ENCODE results near the gene OSM.
"Not testable (repeated sequence)": the region's sequence is repeated elsewhere in the genome, so short reads cannot be mapped to it uniquely, and the experiment has no call there.

OSM gene

GRCh38 chr22:30225220-30225927 is 41.3 kb downstream of the OSM start:
- DNase-seq (ENCODE audit: low read depth) = no peak

DNA sequence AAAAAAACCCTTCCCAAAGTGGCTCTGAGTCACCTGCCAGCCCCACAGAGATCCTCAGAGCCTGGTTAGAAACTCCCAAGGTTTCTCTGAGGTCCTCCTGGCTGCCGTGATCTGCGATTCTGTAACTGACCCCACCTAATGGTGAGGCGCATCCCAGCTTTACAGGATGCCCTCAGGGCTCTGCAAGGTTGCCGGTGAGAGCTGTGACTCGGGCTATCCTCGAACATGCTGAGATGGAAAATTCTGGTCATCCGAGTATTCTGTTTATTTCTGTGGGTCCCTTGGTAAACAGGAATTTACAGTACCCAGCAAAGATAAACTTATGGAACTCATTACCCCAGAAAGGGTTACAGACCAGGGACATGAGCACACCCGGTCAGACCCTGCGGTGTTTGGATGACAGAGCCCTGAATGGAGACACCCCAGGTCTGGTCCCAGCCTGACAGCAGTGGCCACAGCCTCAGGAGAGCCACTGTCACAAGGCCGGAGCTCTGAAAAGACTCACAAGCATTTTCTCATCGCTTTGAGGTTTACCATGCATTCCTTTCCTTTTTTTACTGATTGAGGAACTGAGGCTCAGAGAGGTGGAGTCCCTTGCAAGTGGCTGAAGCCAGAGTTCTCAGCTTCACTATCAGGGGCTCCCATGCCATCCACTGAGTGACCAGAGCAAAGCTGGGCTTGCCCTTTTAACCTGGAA is 42.3 kb downstream of the OSM start:
- no peak for DNase-seq (ENCODE audit: low read depth)

- DNase-seq (ENCODE audit: low read depth) = peak; percentile 93
These were observed 43.3 kb downstream of the OSM start for GRCh38 chr22:30223303-30223702.

DNA sequence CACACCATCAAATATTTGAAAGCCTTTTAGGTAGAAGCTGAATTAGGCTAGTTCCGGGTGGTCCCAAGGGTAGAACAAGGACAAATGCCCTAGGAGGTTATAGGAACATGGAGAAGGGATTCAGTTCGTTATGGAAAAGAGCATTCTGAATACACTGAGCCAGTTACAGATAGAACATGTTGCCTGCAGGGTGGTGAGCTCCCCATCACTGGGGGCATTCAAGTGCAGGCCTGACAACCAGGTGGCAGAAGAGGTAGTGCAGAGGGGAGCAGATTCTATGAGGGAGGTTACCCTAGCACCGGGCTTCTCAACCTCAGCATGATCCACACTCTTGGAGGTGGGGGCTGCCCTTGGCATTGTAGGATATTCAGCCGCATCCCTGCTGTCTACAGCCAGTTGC is 44.3 kb downstream of the OSM start:
- no peak for DNase-seq (ENCODE audit: low read depth)

DNA sequence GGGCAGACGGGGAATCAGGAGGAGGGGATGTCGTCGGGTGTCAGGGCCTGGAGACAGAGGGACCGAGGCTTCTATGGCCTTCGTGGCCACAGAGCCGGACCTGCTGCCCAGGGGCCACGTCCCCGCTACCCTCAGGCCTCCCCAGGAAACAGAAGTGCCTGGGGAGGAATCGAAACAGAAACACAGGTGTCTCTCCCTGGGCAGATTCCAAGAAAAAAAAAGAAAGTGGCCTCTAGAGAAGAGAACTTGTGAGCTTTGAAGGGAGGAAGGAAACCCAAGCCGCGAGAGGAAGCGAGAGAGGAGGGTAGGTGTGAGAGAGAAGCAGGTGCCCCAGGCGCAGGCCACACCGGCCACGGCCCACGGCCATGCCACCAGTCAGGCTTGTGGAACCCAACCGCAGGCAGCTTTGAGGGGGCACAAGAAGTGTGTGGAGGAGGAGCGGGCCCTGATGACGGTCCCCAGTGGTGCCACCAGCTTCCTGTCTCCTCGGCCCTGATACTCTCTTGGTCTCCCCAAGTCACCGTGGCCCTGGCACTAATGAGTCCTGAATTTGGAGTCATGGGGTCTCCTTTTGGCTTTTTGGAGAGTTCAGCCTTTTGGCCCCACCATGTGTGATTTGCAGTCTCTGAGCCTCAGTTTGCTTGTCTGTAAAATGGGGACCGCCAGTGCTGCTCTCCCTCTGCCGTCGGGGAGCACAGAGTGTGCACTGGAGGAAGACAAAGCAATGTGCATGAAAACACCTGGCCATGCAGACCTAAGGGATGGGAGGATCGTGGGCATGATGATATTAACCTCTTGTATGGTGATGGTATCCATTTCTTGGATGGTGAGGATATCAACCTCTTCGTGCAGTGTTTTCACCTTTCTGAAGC is 45.3 kb downstream of the OSM start:
- DNase-seq (ENCODE audit: low read depth) = no peak

DNA sequence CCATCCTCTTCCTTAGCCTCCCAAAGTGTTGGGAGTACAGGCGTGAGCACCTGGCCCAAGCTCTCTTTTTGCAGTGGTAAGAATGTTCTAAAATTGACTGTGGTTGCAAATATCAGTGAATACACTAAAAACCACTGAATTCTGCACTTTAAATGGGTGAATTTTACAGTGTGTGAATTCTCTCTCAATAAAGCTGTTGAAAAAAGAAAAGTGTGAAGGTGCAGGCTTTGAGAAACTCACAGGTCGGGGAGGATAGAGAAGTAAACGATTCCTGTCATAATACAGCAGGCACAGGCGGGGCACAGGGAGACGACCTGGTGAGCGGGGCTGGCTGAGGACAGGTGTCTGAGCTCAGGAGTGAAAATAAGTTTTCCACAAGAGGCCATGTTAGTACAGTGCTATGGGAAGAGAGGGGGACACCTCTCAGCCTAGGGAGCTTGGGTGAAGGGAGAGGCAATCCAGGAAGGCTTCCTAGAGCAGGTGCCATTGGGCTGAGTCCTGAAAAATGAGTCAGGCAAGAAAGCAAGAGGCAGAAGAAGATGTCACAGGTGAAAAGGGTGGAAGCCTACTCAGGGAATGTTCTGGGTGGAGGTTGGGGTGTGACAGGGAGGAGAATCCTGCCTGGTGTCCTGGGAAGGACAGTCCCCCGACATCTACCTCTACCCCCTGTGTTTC is 46.2 kb downstream of the OSM start:
- DNase-seq (ENCODE audit: low read depth) = no peak

GRCh38 chr22:30219668-30220278 is 46.9 kb downstream of the OSM start:
- no peak for DNase-seq (ENCODE audit: low read depth)

GRCh38 chr22:30219049-30219654 is 47.5 kb downstream of the OSM start:
- DNase-seq (ENCODE audit: low read depth) = no peak

- DNase-seq (ENCODE audit: low read depth) = no peak
These were observed 48.7 kb downstream of the OSM start for GRCh38 chr22:30217698-30218560.

GRCh38 chr22:30216710-30217109 is 49.9 kb downstream of the OSM start:
- DNase-seq (ENCODE audit: low read depth) = peak; percentile 96

DNA sequence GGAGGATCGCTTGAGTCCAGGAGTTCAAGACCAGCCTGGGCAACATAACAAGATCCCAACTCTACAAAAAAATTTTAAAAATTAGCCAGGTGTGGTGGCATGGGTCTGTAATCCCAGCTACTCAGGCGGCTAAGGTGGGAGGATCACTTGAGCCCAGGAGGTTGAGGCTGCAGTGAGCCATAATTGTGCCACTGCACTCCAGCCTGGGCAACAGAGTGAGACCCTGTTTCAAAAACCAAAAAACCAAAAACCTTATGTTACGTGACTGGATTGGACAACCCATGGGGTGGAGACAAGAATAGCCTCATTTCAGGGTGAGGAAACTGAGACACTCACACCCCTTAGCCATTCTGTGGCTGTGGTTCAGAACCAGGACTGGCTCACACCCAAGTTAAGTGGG is 50.4 kb downstream of the OSM start:
- DNase-seq (ENCODE audit: low read depth) = not testable (repeated sequence)

DNA sequence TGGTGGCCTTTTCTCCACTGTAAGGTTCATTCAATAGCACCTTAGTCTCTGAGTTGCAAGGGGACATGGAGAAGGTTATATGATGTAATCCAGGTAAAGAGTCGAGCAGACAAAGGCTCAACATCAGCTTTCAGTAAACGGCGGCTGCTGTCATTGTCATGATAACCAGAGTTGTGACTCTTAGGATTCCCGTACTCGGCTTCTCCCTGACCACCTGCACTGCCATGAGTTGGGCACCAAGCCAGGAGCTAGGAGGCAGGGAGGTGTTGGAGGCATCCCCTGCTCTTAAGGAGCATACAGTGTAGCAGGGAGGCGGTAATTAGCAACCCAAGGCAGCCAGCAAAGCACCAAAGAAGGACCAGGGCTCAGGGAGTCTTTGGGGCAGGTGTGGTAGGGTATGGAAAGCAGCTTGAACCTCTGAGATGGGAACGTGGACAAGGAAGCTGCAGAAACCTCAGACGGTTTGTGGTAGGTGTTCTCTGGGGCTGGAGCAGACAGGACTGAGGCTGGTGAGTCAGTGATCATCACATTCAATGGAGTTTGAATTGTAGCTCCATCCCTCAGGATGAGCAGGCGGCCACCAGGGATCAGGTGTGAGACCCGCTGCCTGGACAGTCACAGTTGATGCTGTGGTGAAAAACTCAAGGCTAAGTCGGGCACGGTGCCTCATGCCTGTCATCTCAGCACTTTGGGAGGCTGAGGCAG is 51.8 kb downstream of the OSM start:
- DNase-seq (ENCODE audit: low read depth) = no peak

DNA sequence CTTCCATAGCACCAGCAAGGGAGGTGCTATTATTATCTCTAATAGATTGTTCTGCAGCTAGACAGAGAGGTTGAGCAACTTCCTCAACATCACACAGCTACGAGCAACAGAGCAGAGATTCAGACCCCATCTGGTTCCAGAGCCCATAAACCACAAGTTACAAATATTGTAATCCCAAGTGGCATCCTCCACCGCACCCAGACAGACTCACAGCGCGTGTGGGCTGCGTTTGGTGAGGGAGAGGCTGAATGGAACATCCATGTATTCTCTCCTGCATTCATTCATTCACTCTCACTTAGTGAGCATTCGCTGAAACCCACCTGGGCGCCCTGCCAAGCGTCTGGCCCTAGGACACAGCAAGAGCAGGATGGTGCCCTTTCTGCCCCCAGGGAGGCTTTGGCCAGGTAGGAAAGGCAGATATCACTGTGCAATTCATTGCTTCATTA is 53.6 kb downstream of the OSM start:
- no peak for DNase-seq (ENCODE audit: low read depth)
